ENCODE data around the gene ZNF423. TPM values are rescaled to one million over a fixed set of nuclear protein-coding genes. Genes with fewer than 3 reads are reported as not detected.

ZNF423 gene
- total RNA-seq, 4 donors from 2014 or later: 4.1 to 20.2 (median 10.3) TPM

GRCh38 chr16:49544828-49545227, 311.1 kb downstream of the ZNF423 start:
- no peak for TF ChIP-seq CTCF (IDR thresholded peaks at IDR 0.05; ENCODE audit: low read depth)

DNA sequence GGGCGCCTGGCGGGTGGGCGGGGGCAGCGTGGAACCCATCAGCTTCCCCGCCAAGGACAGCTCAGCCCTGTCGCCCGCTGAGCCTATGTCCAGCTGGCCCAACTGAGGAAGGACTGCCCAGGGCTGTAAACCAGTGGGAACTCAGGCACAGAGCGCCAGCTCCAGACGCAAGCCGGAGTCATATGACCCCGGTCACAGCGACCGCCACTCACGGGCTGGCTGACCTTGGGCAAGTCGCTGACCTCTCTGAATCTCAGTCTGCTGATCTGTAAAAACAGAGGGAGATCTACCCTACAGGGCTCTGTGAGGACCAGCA, 312.3 kb downstream of the ZNF423 start:
- TF ChIP-seq CTCF (IDR thresholded peaks at IDR 0.05; ENCODE audit: low read depth): no peak

- no peak for TF ChIP-seq CTCF (IDR thresholded peaks at IDR 0.05; ENCODE audit: low read depth)
Measured at GRCh38 chr16:49542946-49543630, 312.8 kb downstream of the ZNF423 start.

DNA sequence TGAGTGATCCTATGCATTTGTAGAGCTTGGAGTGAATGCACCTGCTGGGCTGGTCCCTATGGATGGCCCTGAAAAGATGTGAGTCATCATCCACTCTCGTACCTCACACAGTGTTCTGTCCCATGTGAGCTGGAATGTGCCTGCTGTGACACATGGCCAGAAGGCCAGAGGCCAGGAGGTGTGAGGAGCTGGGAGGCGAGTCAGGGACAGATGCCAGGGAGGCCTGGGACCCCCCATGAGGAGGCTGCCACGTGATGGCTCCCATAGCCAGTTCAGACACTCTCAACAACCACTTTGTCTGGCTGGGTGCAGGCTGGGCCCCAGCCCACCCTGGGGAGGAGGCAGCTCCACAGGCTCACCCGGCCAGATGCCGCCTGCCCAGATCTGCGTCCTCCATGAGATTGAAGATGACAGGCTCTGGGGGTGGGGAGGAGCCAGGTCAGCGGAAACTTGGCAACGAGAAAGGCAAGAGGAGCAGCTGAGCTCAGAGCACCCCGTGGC, 313.5 kb downstream of the ZNF423 start:
- TF ChIP-seq CTCF (IDR thresholded peaks at IDR 0.05; ENCODE audit: low read depth): no peak

- TF ChIP-seq CTCF (IDR thresholded peaks at IDR 0.05; ENCODE audit: low read depth): no peak
Measured at GRCh38 chr16:49540836-49541235, 315.1 kb downstream of the ZNF423 start.

DNA sequence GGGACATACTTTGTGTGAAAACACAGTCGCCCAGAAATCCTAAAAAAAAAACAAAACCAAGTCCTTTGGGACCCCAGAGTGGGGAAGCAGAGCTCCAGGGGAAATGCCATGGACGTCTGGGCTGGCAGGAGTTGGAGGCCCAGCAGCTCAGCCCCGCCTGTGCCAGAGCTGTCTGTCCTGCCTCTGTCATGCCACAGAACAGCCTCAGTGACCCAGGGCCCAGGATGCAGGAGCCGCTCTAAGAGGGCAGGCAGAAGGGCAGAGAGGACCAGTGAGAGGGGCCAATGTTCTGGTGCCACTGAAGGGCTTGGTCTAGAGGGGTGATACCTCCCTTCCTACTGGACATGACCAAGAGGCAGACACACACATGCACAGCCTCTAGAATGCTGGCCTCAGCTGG, 316.2 kb downstream of the ZNF423 start:
- no peak for TF ChIP-seq CTCF (IDR thresholded peaks at IDR 0.05; ENCODE audit: low read depth)

DNA sequence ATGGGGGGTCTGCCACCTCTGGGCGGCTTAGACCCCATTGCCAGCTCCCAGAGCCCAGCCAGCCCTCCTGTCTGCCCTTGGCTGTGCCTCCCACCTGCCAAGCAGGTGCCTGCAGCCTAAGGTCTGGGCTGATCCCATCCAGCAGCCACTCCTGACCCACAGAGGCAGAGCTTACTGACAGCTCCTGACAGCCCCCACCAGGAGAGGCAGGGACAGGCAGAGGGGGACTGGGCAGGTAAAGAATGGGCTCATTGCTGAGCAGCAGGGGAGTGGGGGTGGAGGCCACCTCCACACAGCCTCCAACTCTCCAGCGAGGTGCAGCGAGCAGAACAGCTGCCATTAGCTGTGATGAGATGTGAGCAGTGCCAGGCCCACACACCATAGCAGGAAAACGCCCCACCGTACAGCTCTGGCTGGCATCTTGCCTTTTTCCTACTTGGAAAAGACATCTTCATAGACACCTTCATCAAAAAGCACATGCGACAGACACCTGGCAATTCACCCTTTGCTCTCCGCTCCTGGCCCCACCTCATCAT, 317.9 kb downstream of the ZNF423 start:
- no peak for TF ChIP-seq CTCF (IDR thresholded peaks at IDR 0.05; ENCODE audit: low read depth)

Data from subcutaneous adipose tissue (tissue), 4 donors.